Spleen (tissue), 11 donors: ENCODE measurements around the gene C16orf54. TPM values are rescaled to one million over a fixed set of nuclear protein-coding genes. Genes with fewer than 3 reads are reported as not detected.
A peak's percentile ranks its signal among the peaks of the same experiment; 100 is the strongest.
"Not testable (repeated sequence)": the region's sequence is repeated elsewhere in the genome, so short reads cannot be mapped to it uniquely, and the experiment has no call there.

ENCODE experiments used
- DNase-seq: peaks from one replicate; pipeline ENCODE4 v3.0.0-alpha.2; 2020
- H3K27ac ChIP-seq, 8 donors: fragments of 200-600 bp; sonication (generic) in 7 of 8; 1 replicate in 4 of 8; 2 replicates in 4 of 8; pipeline versions ENCODE4 v1.5.0 to v1.8.0; 2016 to 2021; ENCODE audit warnings: inconsistent platforms in 4 of 8, mild to moderate bottlenecking in 4 of 8, moderate library complexity in 1 of 8
- H3K27me3 ChIP-seq, 7 donors: fragments of 200-600 bp; sonication (generic) in 6 of 7; replicated peaks in 1 of 7; 1 replicate in 4 of 7; 2 replicates in 3 of 7; pipeline versions ENCODE4 v1.5.0 to v1.8.0; 2016 to 2021; ENCODE audit warnings: inconsistent platforms in 3 of 7, mild to moderate bottlenecking in 1 of 7
- H3K36me3 ChIP-seq, 6 donors: fragments of 200-600 bp; sonication (generic) in 5 of 6; 1 replicate in 4 of 6; 2 replicates in 2 of 6; pipeline versions ENCODE4 v1.5.0 to v1.8.0; 2016 to 2021; ENCODE audit warnings: inconsistent platforms in 2 of 6
- H3K4me1 ChIP-seq, 6 donors: fragments of 200-600 bp; sonication (generic) in 5 of 6; 1 replicate in 3 of 6; 2 replicates in 3 of 6; pipeline versions ENCODE4 v1.5.0 to v1.8.0; 2016 to 2021; ENCODE audit warnings: inconsistent platforms in 3 of 6
- H3K4me3 ChIP-seq, 8 donors: fragments of 200-600 bp; sonication (generic) in 7 of 8; 1 replicate in 4 of 8; 2 replicates in 4 of 8; pipeline versions ENCODE4 v1.5.0 to v1.8.0; 2016 to 2021; ENCODE audit warnings: inconsistent platforms in 4 of 8, mild to moderate bottlenecking in 4 of 8, moderate library complexity in 2 of 8
- H3K9me3 ChIP-seq, 8 donors: fragments of 200-600 bp; sonication (generic) in 7 of 8; 1 replicate in 4 of 8; 2 replicates in 4 of 8; pipeline versions ENCODE4 v1.5.0 to v1.8.0; 2016 to 2021; ENCODE audit warnings: inconsistent platforms in 4 of 8
- POLR2A ChIP-seq, 3 donors: fragments of 450-650 bp; IDR thresholded peaks; one replicate each; pipeline ENCODE4 v1.5.1; 2017; ENCODE audit warnings: antibody characterized with exemption in 3 of 3, mild to moderate bottlenecking in 1 of 3
- POLR2AphosphoS5 ChIP-seq, 3 donors: sonication (generic); formaldehyde crosslinking; IDR thresholded peaks; one replicate each; pipeline ENCODE4 v1.5.1; 2017; ENCODE audit warnings: antibody characterized with exemption in 3 of 3
- WGBS, 5 donors: extraction: QIAGEN DNeasy Blood & Tissue Kit in 3 of 5; methylation state at CpG; one replicate each; pipeline versions ENCODE4 v1.1.5 to v1.1.7; 2013 to 2018; 5-methylcytosine and 5-hydroxymethylcytosine counted together
- intact Hi-C: fragments of 100-400 bp; cut with DNase I; formaldehyde crosslinking; loops from one replicate; pipeline ENCODE4 v1.15.0; 2023; ENCODE audit warnings: low total_unique reads
- polyA plus RNA-seq, 3 donors: library from polyadenylated mRNA; stranded (reverse); fragments of 200-250 nt; gene quantifications; one replicate each; pipeline ENCODE4 v1.2.1, GENCODE V29; 2013
- total RNA-seq, 7 donors: library from RNA; depleted of rRNA in 3 of 7; stranded (reverse); fragments of >200 nt in 3 of 7; fragmentation: NEBNext Ultra II Directional in 4 of 7; extraction: Animal tissue kit (Norgen Biotek cat#: 25700) in 4 of 7; gene quantifications; one replicate each; pipeline versions ENCODE4 v1.1.0 to v1.2.1, GENCODE V29; 2016 to 2021
- TF ChIP-seq, protein P1 (sequence below), 11 experiments: fragments of 200-600 bp in 7 of 11; fragments of 450-650 bp in 4 of 11; sonication (generic) in 4 of 11; IDR thresholded peaks in 8 of 11; conservative IDR thresholded peaks in 3 of 11; 1 replicate in 7 of 11; 2 replicates in 4 of 11; pipeline versions ENCODE4 v1.4.0 to v1.8.0; 2016 to 2021; ENCODE audit warnings: antibody characterized with exemption in 11 of 11, inconsistent platforms in 4 of 11, mild to moderate bottlenecking in 1 of 11
- donor health status: healthy with polysubstance abuse.
- donor health status: DM: no; HTN: no; CAD: no; lungs with moderate emphysema.
- donor health status: DM: no; HTN: no; CAD: no.
- donor health status: Bipolar disorder and iron deficiency.
- donor health status: healthy.
- donor health status: DM: no; HTN: no; CAD: no.
- donor health status: DM: yes; HTN: yes; CAD: no.

The C16orf54 gene
- total and polyA plus RNA-seq, 10 donors, result 15.6 to 46.0 (median 35.0) TPM

DNA sequence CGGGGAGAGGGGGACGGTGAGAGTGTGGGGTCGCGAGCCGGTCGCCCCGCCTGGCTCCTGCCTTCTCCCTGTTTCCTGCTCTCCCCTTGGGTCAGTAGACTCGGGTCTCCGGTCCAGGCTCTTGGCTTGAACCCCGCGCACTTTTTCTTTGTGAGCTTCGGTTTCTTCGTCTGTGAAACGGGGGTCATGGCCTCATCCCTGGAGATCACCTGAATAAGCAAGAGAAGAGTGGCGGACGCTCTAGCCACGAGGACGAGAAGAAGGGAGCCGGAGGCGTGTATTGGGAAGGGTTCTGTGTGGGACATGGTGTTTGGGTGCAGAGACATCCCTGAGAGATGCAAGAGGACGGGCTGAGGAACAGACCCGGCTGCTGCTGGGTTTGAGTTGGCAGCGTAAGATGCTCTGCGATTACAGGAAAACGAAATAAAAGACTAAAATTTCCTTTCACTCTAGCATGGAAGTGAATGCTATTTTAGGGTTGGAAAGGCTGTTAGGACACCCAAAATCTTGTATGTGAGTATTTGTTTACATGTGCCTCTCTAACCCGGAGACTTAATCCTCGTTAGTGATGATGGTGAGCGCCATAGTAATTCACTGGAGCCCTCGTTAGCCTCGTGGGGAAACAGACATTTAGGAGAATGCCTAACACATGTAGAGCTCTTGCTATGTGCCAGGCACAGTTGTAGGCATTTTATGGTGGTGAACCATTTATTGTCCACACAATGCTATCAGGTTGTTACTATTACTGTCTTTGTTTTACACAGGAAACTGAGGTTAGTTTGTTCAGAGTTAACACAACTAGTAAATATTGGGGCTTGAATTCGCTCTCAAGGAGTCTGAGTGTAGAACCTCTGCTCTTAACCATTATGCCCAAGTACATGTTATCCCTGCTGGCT, 45.4 kb upstream of the C16orf54 start:
- Histone ChIP-seq H3K4me1 (peaks cover 10 to 63% (median 31%) of the 10 kb centered on the region in 6 donors), H3K36me3 (peaks cover 0 to 5% (median 0%) of the 10 kb centered on the region in 6 donors), H3K27ac (peak overlapping the region; percentile 60 to 96 (median 93)), H3K4me3 (peak overlapping the region; percentile 75 to 99 (median 97)), H3K27me3 (no peaks in the 10 kb centered on the region), H3K9me3 (no peaks in the 10 kb centered on the region)
- 2 to 4% (median 2%) methylated on average over 25 to 31 of the region's 31 CpGs for WGBS, 5 donors
- intact Hi-C loops, result no loop called here
- TF ChIP-seq POLR2AphosphoS5 (IDR thresholded peaks at IDR 0.05) (no peak), POLR2A (IDR thresholded peaks at IDR 0.05) (no peak)
- TF ChIP-seq, protein P1, sequence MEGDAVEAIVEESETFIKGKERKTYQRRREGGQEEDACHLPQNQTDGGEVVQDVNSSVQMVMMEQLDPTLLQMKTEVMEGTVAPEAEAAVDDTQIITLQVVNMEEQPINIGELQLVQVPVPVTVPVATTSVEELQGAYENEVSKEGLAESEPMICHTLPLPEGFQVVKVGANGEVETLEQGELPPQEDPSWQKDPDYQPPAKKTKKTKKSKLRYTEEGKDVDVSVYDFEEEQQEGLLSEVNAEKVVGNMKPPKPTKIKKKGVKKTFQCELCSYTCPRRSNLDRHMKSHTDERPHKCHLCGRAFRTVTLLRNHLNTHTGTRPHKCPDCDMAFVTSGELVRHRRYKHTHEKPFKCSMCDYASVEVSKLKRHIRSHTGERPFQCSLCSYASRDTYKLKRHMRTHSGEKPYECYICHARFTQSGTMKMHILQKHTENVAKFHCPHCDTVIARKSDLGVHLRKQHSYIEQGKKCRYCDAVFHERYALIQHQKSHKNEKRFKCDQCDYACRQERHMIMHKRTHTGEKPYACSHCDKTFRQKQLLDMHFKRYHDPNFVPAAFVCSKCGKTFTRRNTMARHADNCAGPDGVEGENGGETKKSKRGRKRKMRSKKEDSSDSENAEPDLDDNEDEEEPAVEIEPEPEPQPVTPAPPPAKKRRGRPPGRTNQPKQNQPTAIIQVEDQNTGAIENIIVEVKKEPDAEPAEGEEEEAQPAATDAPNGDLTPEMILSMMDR (IDR thresholded peaks at IDR 0.05 in 8 of 11, conservative IDR thresholded peaks at IDR 0.05 in 3 of 11), result no peak
- no peak for DNase-seq

DNA sequence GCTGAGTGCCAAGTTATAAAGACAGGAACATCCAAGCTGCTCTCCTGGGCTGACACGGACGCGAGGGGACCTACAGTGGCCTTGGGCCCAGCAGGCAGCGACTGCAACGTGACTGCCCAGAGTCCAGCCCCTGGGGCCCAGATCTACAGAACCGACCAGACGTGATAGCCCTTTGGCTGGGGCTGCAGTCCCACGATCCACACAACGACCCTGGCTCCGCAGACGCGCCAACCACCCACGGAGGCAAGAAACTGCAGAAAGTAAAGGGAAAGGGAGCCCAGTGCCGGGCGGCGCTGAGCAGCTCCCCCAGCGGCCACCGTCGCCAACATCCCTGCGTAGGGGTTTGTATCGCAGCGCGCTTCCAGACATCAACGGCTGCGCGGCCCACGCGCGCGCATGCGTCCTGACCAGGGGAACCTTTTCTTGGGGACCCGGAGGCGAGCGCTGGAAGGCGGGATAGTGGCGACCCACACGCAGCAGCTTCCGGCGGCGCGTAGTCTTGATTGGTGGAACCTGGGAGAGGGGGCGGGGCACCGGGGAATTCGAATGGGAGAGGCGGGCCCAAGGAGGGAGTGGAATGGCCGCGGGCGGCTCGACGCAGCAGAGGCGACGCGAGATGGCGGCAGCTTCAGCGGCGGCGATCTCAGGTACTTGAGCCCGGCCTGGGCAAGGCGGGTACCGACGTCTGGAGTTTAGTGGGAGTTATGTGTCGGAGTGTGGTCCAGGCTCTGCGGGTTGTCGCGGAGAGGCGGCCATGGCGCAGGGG, 44.6 kb upstream of the C16orf54 start, which contains the start of gene KIF22:
Gene KIF22, plus strand, starts transcription at position 569 of the 766 bp plus-strand sequence. Its CDS starts 9 bp downstream, at position 578.
- Histone ChIP-seq H3K4me3 (peak within 1 kb of the TSS; percentile 75 to 99 (median 97)), H3K36me3 (peaks cover 0 to 5% (median 0%) of the 10 kb centered on the region in 6 donors), H3K9me3 (no peaks in the 10 kb centered on the region), H3K4me1 (peaks cover 10 to 66% (median 35%) of the 10 kb centered on the region in 6 donors), H3K27ac (peak within 1 kb of the TSS; percentile 89 to 96 (median 94)), H3K27me3 (no peaks in the 10 kb centered on the region)
- TF ChIP-seq, protein P1 (IDR thresholded peaks at IDR 0.05 in 8 of 11, conservative IDR thresholded peaks at IDR 0.05 in 3 of 11), result peak; percentile 86 to 96 (median 91)
- TF ChIP-seq POLR2AphosphoS5 (IDR thresholded peaks at IDR 0.05), result peak; percentile 92 to 97 (median 96)
- TF ChIP-seq POLR2A (IDR thresholded peaks at IDR 0.05), result peak in 2 of 3 donors; percentile 53 to 90
- 1 to 2% (median 1%) methylated on average over 40 to 67 of the region's 67 CpGs for WGBS, 5 donors
- peak; percentile 100 for DNase-seq
- intact Hi-C loops, result no loop called here

DNA sequence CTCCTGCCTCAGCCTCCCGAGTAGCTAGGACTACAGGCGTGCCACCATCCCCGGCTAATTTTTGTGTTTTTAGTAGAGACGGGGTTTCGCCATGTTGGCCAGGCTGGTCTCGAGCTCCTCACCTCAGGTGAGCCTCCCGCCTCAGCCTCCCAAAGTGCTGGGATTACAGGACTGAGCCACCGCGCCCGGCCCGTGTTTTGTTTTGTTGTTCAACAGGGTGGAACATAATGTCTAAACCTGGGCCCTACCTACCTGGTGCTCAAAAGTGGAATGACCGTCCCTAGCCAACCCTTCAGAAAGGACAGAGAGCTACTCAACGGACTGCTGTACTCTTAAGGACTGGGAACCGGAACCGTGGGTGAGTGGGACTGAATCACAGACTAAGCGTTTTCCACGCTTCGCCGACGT, 44.0 kb upstream of the C16orf54 start:
- intact Hi-C loops, result no loop called here
- 64 to 77% (median 70%) methylated on average over 20 of the region's 20 CpGs for WGBS, 5 donors
- Histone ChIP-seq H3K4me3 (peak overlapping the region; percentile 42 to 99 (median 96)), H3K9me3 (no peaks in the 10 kb centered on the region), H3K36me3 (no peaks in the 10 kb centered on the region), H3K4me1 (peaks cover 10 to 67% (median 41%) of the 10 kb centered on the region in 6 donors), H3K27me3 (no peaks in the 10 kb centered on the region), H3K27ac (peak overlapping the region; percentile 89 to 96 (median 94))
- TF ChIP-seq POLR2A (IDR thresholded peaks at IDR 0.05), result no peak
- TF ChIP-seq, protein P1 (IDR thresholded peaks at IDR 0.05 in 8 of 11, conservative IDR thresholded peaks at IDR 0.05 in 3 of 11), result no peak
- TF ChIP-seq POLR2AphosphoS5 (IDR thresholded peaks at IDR 0.05), result no peak
- peak; percentile 81 for DNase-seq

DNA sequence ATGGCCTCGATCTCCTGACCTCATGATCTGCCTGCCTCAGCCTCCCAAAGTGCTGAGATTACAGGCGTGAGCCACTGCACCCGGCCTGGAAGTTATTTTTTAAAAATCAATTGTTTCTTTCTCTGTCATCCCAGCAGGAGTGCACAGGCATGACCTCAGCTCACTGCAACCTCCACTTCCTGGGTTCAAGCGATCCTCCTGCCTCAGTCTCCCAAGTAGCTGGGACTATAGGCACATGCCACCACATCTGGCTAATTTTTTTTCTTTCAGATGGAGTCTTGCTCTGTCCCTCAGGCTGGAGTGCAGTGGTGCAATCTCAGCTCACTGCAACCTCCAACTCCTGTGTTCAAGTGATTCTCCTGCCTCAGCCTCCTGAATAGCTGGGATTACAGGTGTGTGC, 41.4 kb upstream of the C16orf54 start:
- H3K9me3 ChIP-seq, H3K36me3 ChIP-seq, H3K27ac ChIP-seq, H3K27me3 ChIP-seq, H3K4me3 ChIP-seq, intact Hi-C loops, DNase-seq: not testable (repeated sequence)
- H3K4me1 ChIP-seq, result peaks cover 10 to 45% (median 35%) of the 10 kb centered on the region in 6 donors
- WGBS, 5 donors, result 82 to 90% (median 87%) methylated on average over 4 of the region's 4 CpGs
